Muscle layer of colon (tissue), 2 donors: Measurements from ENCODE around the gene UBE2H.
"Not testable (repeated sequence)": the region's sequence is repeated elsewhere in the genome, so short reads cannot be mapped to it uniquely, and the experiment has no call there.

Source experiments
- H3K27ac ChIP-seq: one replicate; pipeline ENCODE4 v1.7.0; 2013; ENCODE audit warnings: low read depth, mild to moderate bottlenecking, low read length, moderate library complexity
- H3K27me3 ChIP-seq, 2 donors: one replicate each; pipeline ENCODE4 v1.7.0; 2013; ENCODE audit warnings: low read length in 2 of 2, mild to moderate bottlenecking in 2 of 2; ENCODE audit not compliant: insufficient read depth in 2 of 2, control insufficient read depth in 1 of 2
- H3K36me3 ChIP-seq: one replicate; pipeline ENCODE4 v1.7.0; 2013; ENCODE audit warnings: mild to moderate bottlenecking, low read length; ENCODE audit not compliant: insufficient read depth
- H3K4me1 ChIP-seq: one replicate; pipeline ENCODE4 v1.7.0; 2013; ENCODE audit warnings: mild to moderate bottlenecking, low read length; ENCODE audit not compliant: insufficient read depth
- H3K4me3 ChIP-seq, 2 donors: one replicate each; pipeline ENCODE4 v1.7.0; 2013; ENCODE audit warnings: low read length in 2 of 2, low read depth in 1 of 2, mild to moderate bottlenecking in 1 of 2, moderate library complexity in 1 of 2
- H3K9ac ChIP-seq: one replicate; pipeline ENCODE4 v1.7.0; 2013; ENCODE audit warnings: low read length
- H3K9me3 ChIP-seq: one replicate; pipeline ENCODE4 v1.7.0; 2013; ENCODE audit warnings: mild to moderate bottlenecking, low read length
- donor health status: abdominal sarcoma.
- donor health status: Adenocarcinoma of cecum.

The UBE2H gene

GRCh38 chr7:129826895-129827294 lies 125.9 kb downstream of the UBE2H start:
- not testable (repeated sequence) for H3K4me3 ChIP-seq, H3K27ac ChIP-seq, H3K36me3 ChIP-seq, H3K27me3 ChIP-seq, H3K9me3 ChIP-seq, H3K9ac ChIP-seq
- peaks cover 24% of the 10 kb centered on the region for H3K4me1 ChIP-seq

GRCh38 chr7:129825209-129825970 lies 127.4 kb downstream of the UBE2H start:
- Histone ChIP-seq H3K27me3 (no peaks in the 10 kb centered on the region), H3K9me3 (no peaks in the 10 kb centered on the region), H3K9ac (no peak overlapping the region), H3K27ac (no peak overlapping the region), H3K4me3 (peak overlapping the region; percentile 82 to 83), H3K4me1 (peaks cover 9% of the 10 kb centered on the region), H3K36me3 (no peaks in the 10 kb centered on the region)

- H3K36me3 ChIP-seq = no peaks in the 10 kb centered on the region
- H3K9ac ChIP-seq = no peak overlapping the region
- H3K27ac ChIP-seq = no peak overlapping the region
- H3K4me1 ChIP-seq = peaks cover 9% of the 10 kb centered on the region
- H3K9me3 ChIP-seq = no peaks in the 10 kb centered on the region
- no peaks in the 10 kb centered on the region for H3K27me3 ChIP-seq
- peak overlapping the region; percentile 82 to 83 for H3K4me3 ChIP-seq
These were observed 128.2 kb downstream of the UBE2H start for GRCh38 chr7:129824291-129825208.

GRCh38 chr7:129823143-129823542 lies 129.6 kb downstream of the UBE2H start:
- not testable (repeated sequence) for H3K9me3 ChIP-seq, H3K9ac ChIP-seq, H3K36me3 ChIP-seq, H3K27me3 ChIP-seq, H3K27ac ChIP-seq, H3K4me1 ChIP-seq, H3K4me3 ChIP-seq

- no peak overlapping the region for H3K9ac ChIP-seq
- no peak overlapping the region for H3K27ac ChIP-seq
- H3K9me3 ChIP-seq = peaks cover 3% of the 10 kb centered on the region
- H3K4me3 ChIP-seq = no peak overlapping the region
- H3K27me3 ChIP-seq = no peaks in the 10 kb centered on the region
- no peaks in the 10 kb centered on the region for H3K36me3 ChIP-seq
- H3K4me1 ChIP-seq = peaks cover 9% of the 10 kb centered on the region
These were observed 131.3 kb downstream of the UBE2H start for GRCh38 chr7:129821476-129821875.

- no peak overlapping the region for H3K4me3 ChIP-seq
- no peak overlapping the region for H3K9ac ChIP-seq
These were observed 136.0 kb downstream of the UBE2H start for GRCh38 chr7:129816742-129817141.

GRCh38 chr7:129807863-129808262 lies 144.9 kb downstream of the UBE2H start:
- Histone ChIP-seq H3K9ac (no peak overlapping the region), H3K27ac (no peak overlapping the region), H3K4me1 (no peaks in the 10 kb centered on the region), H3K9me3 (no peaks in the 10 kb centered on the region), H3K36me3 (no peaks in the 10 kb centered on the region), H3K4me3 (no peak overlapping the region), H3K27me3 (no peaks in the 10 kb centered on the region)

More at GRCh38 chr7:129816742-129817141, 136.0 kb downstream of the UBE2H start:
- Histone ChIP-seq H3K4me1 (no peaks in the 10 kb centered on the region), H3K27ac (no peak overlapping the region), H3K27me3 (no peaks in the 10 kb centered on the region), H3K36me3 (no peaks in the 10 kb centered on the region), H3K9me3 (peaks cover 3% of the 10 kb centered on the region)

GRCh38 chr7:129804890-129805719 lies 147.7 kb downstream of the UBE2H start:
- Histone ChIP-seq H3K4me1 (no peaks in the 10 kb centered on the region), H3K27me3 (no peaks in the 10 kb centered on the region), H3K36me3 (no peaks in the 10 kb centered on the region), H3K27ac (no peak overlapping the region), H3K9ac (no peak overlapping the region), H3K4me3 (no peak overlapping the region), H3K9me3 (no peaks in the 10 kb centered on the region)

- H3K9ac ChIP-seq = no peak overlapping the region
- H3K4me3 ChIP-seq = no peak overlapping the region
- no peaks in the 10 kb centered on the region for H3K36me3 ChIP-seq
- no peak overlapping the region for H3K27ac ChIP-seq
- no peaks in the 10 kb centered on the region for H3K27me3 ChIP-seq
- no peaks in the 10 kb centered on the region for H3K9me3 ChIP-seq
- no peaks in the 10 kb centered on the region for H3K4me1 ChIP-seq
These were observed 148.5 kb downstream of the UBE2H start for GRCh38 chr7:129804111-129804889.

GRCh38 chr7:129803546-129804081 lies 149.1 kb downstream of the UBE2H start:
- H3K27me3 ChIP-seq = no peaks in the 10 kb centered on the region
- no peaks in the 10 kb centered on the region for H3K4me1 ChIP-seq
- H3K27ac ChIP-seq = no peak overlapping the region

More at GRCh38 chr7:129803546-129804081, 149.1 kb downstream of the UBE2H start:
- Histone ChIP-seq H3K9me3 (no peaks in the 10 kb centered on the region), H3K4me3 (no peak overlapping the region), H3K9ac (no peak overlapping the region), H3K36me3 (no peaks in the 10 kb centered on the region)
